ENCODE measurements around the gene TOMM20.

GRCh38 chr1:235074523-235075047 lies 54.1 kb downstream of the TOMM20 start:
- no peak for TF ChIP-seq ZNF473 (tag by site-specific recombination; IDR thresholded peaks at IDR 0.05)
- TF ChIP-seq ZBTB11 (tag by site-specific recombination; conservative IDR thresholded peaks at IDR 0.05; ENCODE audit: low read depth), result no peak
- TF ChIP-seq KLF9 (tag by site-specific recombination; IDR thresholded peaks at IDR 0.05; ENCODE audit: low read depth), result no peak
- TF ChIP-seq TCF7L2 (IDR thresholded peaks at IDR 0.05; ENCODE audit: borderline replicate concordance, low read depth, low read length), result no peak
- TF ChIP-seq CTCF (tag by site-specific recombination; IDR thresholded peaks at IDR 0.05), result no peak
- no peak for TF ChIP-seq KLF16 (tag by site-specific recombination; IDR thresholded peaks at IDR 0.05)
